Amniotic epithelial cell (primary cell): ENCODE results near the gene ISYNA1.
"Not testable (repeated sequence)": the region's sequence is repeated elsewhere in the genome, so short reads cannot be mapped to it uniquely, and the experiment has no call there.

Source experiments
- DNase-seq: peaks from one replicate; pipeline ENCODE4 v3.0.0-alpha.2; 2010; ENCODE audit warnings: low read depth

The ISYNA1 gene

GRCh38 chr19:18419195-18419698 is 18.7 kb downstream of the ISYNA1 start, which contains the start of gene SSBP4:
Gene SSBP4 (plus strand): TSS chr19:18419398. CDS start chr19:18419649, 251 bp downstream.
- peak; percentile 63 for DNase-seq

DNA sequence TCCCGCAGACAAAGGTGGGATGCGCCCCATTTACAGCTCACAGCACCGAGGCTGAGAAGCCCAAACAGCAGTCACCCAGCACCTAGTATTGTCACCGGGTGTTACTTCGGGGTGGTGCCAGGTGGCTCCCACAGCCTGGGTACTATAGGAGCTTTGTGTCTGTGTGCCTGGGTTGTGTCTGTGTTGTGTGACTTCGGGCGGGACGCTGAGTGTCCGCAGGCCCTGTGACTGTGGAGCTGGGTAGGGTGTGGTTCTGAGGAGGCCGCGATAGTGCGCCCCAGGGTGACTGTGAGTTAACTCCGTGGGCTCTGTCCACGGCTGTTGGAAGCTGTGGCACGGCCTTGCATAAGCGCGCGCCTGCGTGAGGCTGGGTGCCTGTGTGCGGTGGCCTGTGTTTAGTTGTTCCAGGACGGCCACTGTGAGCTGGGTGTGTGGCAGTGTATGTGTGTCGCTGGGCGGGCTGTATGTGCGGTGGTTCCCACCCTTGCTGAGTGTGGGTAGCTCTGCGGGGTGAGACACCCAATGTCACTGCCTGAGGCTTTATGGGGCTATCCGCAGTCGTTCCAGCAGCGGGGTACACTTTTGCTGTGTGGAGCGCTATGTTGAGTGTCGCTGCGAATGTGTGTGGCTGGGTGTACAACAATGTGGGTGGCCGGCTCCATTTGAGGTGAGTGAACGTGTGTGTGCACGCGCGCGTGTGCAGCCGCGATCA is 19.3 kb downstream of the ISYNA1 start:
- no peak for DNase-seq

DNA sequence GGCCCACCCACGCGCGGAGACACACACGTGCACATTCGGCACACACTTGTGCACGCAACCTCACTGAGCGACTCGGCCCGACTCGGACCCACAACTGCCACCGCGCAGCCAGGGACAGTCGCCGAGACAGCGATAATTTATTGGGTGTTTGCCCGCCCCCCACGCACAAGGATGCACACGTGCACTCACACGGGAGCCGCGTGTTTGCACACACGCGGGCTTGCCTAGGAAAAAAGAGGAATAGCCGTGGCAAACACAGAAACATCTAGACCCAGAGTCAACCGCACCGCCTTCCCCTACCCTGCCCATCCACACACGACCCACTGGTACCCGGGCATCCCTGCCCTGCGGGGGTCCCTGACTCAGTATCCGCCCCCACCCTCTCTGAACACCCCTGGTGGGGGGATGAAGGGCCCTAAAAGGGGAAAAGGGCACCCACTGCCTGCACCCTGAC is 19.9 kb downstream of the ISYNA1 start:
- no peak for DNase-seq

DNA sequence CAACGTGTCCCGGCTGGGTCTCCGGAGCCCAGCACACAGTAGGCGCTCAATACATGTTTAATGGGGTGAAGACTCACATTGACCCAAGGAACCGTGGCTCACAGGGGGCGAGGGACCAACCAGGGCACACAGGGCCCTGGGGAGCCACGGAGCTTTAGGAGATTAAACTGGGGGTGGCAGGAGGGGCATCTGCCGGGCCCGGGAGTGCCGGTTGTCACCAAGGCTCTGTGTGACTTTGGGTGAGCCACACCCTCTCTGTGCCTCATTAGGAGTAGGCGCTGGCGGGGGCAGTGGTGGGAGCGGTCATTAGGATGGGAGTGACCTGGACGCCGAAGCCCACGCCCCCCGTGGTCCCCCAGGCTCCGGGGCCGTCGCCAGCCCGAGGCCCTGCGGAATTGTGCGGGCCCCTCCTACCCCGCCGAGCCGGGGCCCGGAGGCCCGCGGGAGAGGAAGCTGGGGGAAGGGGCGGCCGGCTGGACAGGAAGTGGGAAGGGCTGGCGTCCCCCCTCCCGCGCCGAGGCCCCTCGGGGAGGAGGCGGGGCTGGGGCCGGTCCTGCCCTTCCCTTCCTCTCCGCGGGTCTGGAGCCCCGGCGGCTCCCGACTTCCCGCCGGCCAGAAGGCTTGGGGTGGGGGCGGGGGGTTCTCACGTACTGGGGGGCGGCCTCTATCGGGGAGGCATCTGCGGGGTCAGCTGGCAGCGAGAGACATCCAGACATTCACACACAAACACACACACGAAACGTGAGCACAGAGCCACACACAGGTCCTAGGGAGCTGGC is 20.5 kb downstream of the ISYNA1 start:
- DNase-seq: peak; percentile 73

GRCh38 chr19:18416778-18417249 is 21.1 kb downstream of the ISYNA1 start:
- DNase-seq: peak; percentile 85

DNA sequence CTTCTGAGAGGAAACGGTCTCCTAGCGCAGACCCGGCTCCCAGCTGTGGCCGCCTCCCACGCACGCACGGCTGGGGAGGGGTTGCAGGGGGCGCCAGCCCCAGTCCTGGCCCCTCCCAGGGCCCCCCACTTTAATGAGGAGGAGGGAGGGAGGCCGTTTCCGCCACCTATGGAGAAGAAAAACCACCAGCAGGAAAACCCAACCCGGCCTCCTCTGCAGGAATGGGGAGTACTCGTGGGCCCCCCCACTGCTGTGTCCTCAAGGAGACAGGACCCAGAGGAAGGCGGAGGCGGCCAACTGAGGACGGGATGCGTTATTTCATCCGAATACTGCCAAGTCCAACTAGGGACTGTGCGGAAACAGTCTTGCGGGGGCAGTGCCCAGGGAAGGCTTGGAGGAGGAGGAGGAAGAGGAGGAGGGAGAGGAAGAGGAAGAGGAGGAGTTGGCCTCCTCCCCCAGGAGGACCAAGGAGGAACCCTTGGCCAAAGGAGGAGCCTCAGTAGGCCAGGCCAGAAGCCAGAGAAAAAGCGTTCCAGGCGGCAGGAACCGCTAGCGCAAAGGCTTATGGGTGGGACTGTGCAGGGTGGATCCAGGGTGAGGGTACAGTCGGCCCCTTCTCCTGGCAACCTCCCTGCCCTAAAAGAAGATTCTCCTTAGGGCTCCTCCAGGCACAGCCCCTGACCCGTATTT is 22.6 kb downstream of the ISYNA1 start:
- peak; percentile 95 for DNase-seq

- DNase-seq: peak; percentile 45
Observed at GRCh38 chr19:18414504-18415177, 23.3 kb downstream of the ISYNA1 start.

DNA sequence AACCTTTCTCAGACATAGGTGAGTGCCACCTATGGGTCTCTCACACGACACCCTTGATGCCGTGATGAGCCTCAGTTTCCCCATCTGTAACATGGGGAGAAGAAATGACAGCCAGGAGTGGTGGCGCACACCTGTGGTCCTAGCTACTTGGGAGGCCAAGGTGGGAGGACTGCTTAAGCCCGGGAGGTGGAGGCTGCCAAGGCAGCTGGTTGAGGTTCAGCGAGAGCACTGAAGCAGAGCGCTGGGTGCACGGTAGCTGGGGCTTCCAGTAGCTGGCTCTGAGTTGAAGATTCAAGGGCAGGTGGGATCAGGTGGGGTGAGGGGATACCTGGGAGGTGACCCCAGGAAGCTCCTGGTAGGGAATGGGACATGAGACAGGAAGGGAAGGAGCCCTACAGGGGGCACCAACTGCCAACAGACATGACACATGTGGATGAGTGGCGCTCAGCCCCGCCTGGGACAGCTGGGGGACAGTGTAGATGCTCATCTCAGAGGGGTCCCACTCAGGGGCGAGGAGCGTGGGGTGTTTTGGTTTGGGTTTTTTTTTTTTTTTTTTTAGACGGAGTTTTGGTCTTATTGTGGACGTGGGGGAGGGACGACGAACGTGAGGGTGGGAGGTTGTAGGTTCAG is 25.2 kb downstream of the ISYNA1 start:
- no peak for DNase-seq

- no peak for DNase-seq
Observed at GRCh38 chr19:18408053-18408476, 29.9 kb downstream of the ISYNA1 start.

GRCh38 chr19:18406749-18407148 is 31.2 kb downstream of the ISYNA1 start:
- DNase-seq: no peak

DNA sequence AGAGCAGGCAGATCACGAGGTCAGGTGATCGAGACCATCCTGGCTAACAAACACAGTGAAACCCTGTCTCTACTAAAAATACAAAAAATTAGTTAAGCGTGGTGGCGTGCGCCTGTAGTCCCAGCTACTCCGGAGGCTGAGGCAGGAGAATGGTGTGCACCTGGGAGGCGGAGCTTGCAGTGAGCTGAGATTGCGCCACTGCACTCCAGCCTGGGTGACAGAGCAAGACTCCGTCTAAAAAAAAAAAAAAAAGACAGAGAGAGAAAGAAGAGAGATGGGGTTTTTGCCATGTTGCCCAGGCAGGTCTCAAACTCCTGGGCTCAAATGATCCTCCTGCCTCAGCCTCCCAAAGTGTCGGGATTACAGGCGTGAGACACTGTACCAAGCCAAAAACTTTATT is 32.2 kb downstream of the ISYNA1 start:
- not testable (repeated sequence) for DNase-seq

GRCh38 chr19:18402455-18403248 is 35.3 kb downstream of the ISYNA1 start:
- DNase-seq: not testable (repeated sequence)

GRCh38 chr19:18401580-18402112 is 36.3 kb downstream of the ISYNA1 start:
- DNase-seq: peak; percentile 61

GRCh38 chr19:18399008-18399407 is 38.9 kb downstream of the ISYNA1 start:
- peak; percentile 66 for DNase-seq

DNA sequence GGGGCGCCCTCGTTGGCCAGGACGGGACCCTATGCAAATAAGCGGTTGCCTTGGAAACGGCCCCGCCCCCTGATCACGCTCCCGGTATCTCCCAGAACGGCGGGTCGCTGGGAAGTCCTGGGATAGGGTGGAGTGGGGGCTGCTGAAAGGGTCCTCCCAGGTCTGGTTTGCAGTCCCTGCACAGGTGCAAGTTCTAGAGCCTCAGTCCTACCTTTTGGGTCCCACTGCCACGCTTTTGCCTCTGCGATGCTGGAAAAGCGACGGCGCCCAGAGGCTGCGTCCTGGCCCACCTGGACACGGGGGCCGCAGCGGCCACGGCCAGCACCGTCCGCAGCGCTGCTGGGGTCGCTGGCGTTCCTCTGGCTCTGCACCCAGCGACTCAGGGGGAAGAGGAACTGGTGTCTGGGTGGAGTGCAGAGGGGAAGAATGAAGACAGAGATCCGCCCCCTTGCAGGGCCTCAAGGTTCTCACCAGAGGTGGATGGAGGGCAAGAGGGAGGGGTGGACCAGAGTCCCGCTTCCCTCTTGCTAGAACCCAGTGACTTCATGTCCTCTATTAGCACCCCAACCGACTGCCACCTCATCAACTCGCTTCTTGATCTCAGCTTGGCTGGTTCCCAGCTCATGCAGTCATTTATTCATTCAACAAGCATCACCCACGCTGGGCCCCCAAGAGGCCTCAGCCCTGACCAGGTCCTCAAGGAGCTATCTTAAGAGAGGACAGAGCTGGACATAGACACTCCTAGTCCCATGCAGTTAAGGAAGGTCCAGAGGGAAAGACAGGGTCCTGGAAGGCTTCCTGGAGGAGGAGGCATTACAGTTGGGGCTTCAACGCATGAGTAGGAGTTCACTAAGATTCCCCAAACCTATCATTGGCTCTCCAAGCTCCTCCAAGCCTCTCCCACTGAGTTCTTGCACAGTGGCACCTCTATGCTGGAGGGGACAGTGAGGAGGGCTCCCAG is 40.4 kb downstream of the ISYNA1 start, which contains the start of gene LRRC25:
Gene LRRC25, minus strand, starts transcription at position 381 of the 961 bp plus-strand sequence. CDS start 659 bp downstream, outside the sequence.
- DNase-seq: no peak

DNA sequence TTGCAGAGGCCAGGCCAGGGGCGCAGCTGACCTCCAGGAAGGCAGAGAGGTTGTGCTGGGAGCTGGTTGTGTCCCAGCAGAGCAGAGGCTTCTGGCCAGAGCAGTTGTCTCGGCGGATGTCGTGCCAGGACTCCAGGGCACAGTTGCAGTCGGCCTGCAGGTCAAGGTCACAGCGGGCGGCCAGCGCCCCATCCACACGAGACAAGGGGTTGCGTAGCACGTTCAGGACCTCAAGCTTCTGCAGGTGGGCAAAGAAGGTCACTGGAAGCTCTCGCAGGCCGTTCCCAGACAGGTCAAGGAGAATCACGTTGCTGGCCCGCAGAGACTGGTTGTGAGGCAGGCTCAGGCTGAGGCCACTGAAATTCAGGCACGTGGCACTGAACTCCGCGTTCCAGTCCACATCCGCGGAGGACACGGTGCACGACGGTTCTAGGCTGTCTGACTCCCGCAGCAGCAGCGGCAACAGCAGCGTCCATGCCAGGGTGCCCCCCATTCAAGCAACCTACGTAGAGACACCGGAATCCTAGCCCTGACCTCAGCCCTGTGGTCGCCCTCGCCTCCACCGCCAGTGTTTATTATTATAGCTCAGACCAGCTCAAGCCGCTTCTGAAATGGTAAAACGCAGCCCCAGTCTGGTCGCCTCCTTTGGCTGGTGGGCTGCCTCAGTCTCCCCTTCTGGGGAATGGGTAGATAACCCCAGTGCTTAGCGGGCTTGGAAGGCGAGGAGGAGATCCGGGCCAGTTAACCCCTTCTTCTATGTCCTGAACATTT is 41.3 kb downstream of the ISYNA1 start:
- DNase-seq: no peak

- DNase-seq: no peak
Observed at GRCh38 chr19:18393836-18394235, 44.1 kb downstream of the ISYNA1 start.

- DNase-seq: no peak
Observed at GRCh38 chr19:18392926-18393325, 45.0 kb downstream of the ISYNA1 start.
